K562 (cell line): Measurements from ENCODE around the gene AANAT. TPM values are rescaled to one million over a fixed set of nuclear protein-coding genes. Genes with fewer than 3 reads are reported as not detected.
A peak's percentile ranks its signal among the peaks of the same experiment; 100 is the strongest.

Experiments
- BACH1 ChIP-seq: fragments of 200-800 bp; sonication (Bioruptor generic); IDR thresholded peaks from 2 replicates; pipeline ENCODE4 v1.6.1; 2016; ENCODE audit warnings: missing genetic modification characterization, missing compliant biosample characterization
- BRD4 ChIP-seq: fragments of 200-600 bp; sonication (generic); IDR thresholded peaks from 2 replicates; pipeline ENCODE4 v1.6.1; 2017; ENCODE audit warnings: inconsistent platforms
- CREB1 ChIP-seq, 2 experiments: sonication (generic) in 1 of 2; formaldehyde crosslinking in 1 of 2; IDR thresholded peaks; 2 replicates each; pipeline versions ENCODE4 v1.6.1 to v1.8.0; 2012 to 2022; ENCODE audit warnings: inconsistent platforms in 1 of 2, mild to moderate bottlenecking in 1 of 2, missing genetic modification reagents in 1 of 2, moderate library complexity in 1 of 2
- CXXC5 ChIP-seq: fragments of 250-450 bp; sonication (Bioruptor Pico); IDR thresholded peaks from 2 replicates; pipeline ENCODE4 v1.8.0; 2022; ENCODE audit warnings: inconsistent platforms, mild to moderate bottlenecking, moderate library complexity
- FIP1L1 ChIP-seq: fragments of 200-400 bp; formaldehyde crosslinking; IDR thresholded peaks from 2 replicates; pipeline ENCODE4 v1.6.1; 2018; ENCODE audit warnings: mild to moderate bottlenecking, low read depth, low read length; ENCODE audit not compliant: poor library complexity, severe bottlenecking
- FOXM1 ChIP-seq, 2 experiments: fragments of 450-650 bp in 1 of 2; sonication (generic) in 1 of 2; formaldehyde crosslinking in 1 of 2; IDR thresholded peaks; 2 replicates each; pipeline versions ENCODE4 v1.6.1 to v1.9.0; 2017 to 2022; ENCODE audit warnings: low read depth in 2 of 2, mild to moderate bottlenecking in 2 of 2, missing genetic modification reagents in 1 of 2, moderate library complexity in 1 of 2
- HMG20A ChIP-seq: fragments of 450-650 bp; formaldehyde crosslinking; conservative IDR thresholded peaks from 2 replicates; pipeline ENCODE4 v1.4.0; 2020; ENCODE audit warnings: mild to moderate bottlenecking, mixed read lengths
- KLF13 ChIP-seq: fragments of 450-650 bp; IDR thresholded peaks from 2 replicates; pipeline ENCODE4 v1.6.1; 2016; ENCODE audit warnings: missing genetic modification characterization, low read depth, mild to moderate bottlenecking, missing compliant biosample characterization, moderate library complexity, borderline replicate concordance
- NR2C1 ChIP-seq, 2 experiments: fragments of 450-650 bp; IDR thresholded peaks; 2 replicates each; pipeline ENCODE4 v1.6.1; 2017; ENCODE audit warnings: mild to moderate bottlenecking in 2 of 2, antibody characterized with exemption in 1 of 2, inconsistent platforms in 1 of 2, missing compliant biosample characterization in 1 of 2, missing genetic modification characterization in 1 of 2
- PHF21A ChIP-seq: fragments of 450-650 bp; IDR thresholded peaks from 2 replicates; pipeline ENCODE4 v1.6.1; 2017; ENCODE audit warnings: low read depth, borderline replicate concordance
- POLR2A ChIP-seq: fragments of 450-650 bp; conservative IDR thresholded peaks from 2 replicates; pipeline ENCODE4 v1.6.1; 2016
- POLR3A ChIP-seq: IDR thresholded peaks from 2 replicates; pipeline ENCODE4 v1.6.1; 2011; ENCODE audit warnings: borderline replicate concordance, mild to moderate bottlenecking, moderate library complexity; ENCODE audit not compliant: insufficient read length, insufficient read depth; ENCODE audit errors: extremely low read depth
- RBBP5 ChIP-seq: fragments of 200-600 bp; sonication (generic); IDR thresholded peaks from 2 replicates; pipeline ENCODE4 v1.6.1; 2012; ENCODE audit warnings: borderline replicate concordance, mild to moderate bottlenecking, low read length, control low read depth, inconsistent platforms; ENCODE audit not compliant: insufficient read depth, poor library complexity, severe bottlenecking
- RFX5 ChIP-seq: IDR thresholded peaks from 2 replicates; pipeline ENCODE4 v1.6.1; 2011; ENCODE audit warnings: low read depth, mild to moderate bottlenecking, improper control_type of control experiment, low read length
- TRIM24 ChIP-seq, 2 experiments: fragments of 450-650 bp; IDR thresholded peaks; 2 replicates each; pipeline ENCODE4 v1.6.1; 2016
- ZFX ChIP-seq: sonication (generic); formaldehyde crosslinking; IDR thresholded peaks from 2 replicates; pipeline ENCODE4 v1.8.0; 2022; ENCODE audit warnings: mild to moderate bottlenecking, missing genetic modification reagents, moderate library complexity
- ZNF436 ChIP-seq: fragments of 250-450, 450-650 bp; sonication (Bioruptor Pico); formaldehyde crosslinking; IDR thresholded peaks from 2 replicates; pipeline ENCODE4 v1.7.0; 2020; ENCODE audit warnings: mild to moderate bottlenecking
- polyA plus RNA-seq, 8 experiments: library from polyadenylated mRNA; depleted of rRNA in 4 of 8; stranded (reverse) in 5 of 8; unstranded in 3 of 8; fragments of >200 nt; fragmentation: Nextera tagmentation in 2 of 8; fragmentation: Illumina TruSeq in 1 of 8; extraction: Ambion mirVana in 2 of 8; extraction: Trizol in 1 of 8; gene quantifications; 2 replicates each; pipeline versions ENCODE4 v1.2.1 to v1.2.3, GENCODE V29; 2011 to 2014; ENCODE audit warnings: inconsistent platforms in 1 of 8, missing spikeins in 1 of 8
- total RNA-seq, 7 experiments: library from RNA; depleted of rRNA in 6 of 7; stranded (reverse); fragments of >200 nt in 6 of 7; fragmentation: Illumina TruSeq in 2 of 7; extraction: Trizol in 2 of 7; gene quantifications; 2 replicates each; pipeline versions ENCODE4 v1.2.1 to v1.2.3, GENCODE V29; 2011 to 2021; ENCODE audit warnings: low replicate concordance in 1 of 7
- TF ChIP-seq, protein P1 (sequence below): fragments of 250-450 bp; sonication (Bioruptor Pico); IDR thresholded peaks from 2 replicates; pipeline ENCODE4 v1.4.0; 2020; ENCODE audit warnings: borderline replicate concordance
- TF ChIP-seq, protein P2 (sequence below): fragments of 450-650 bp; formaldehyde crosslinking; IDR thresholded peaks from 2 replicates; pipeline ENCODE4 v1.4.0; 2020; ENCODE audit warnings: mild to moderate bottlenecking, mixed read lengths
- TF ChIP-seq, protein P3 (sequence below): sonication (generic); formaldehyde crosslinking; IDR thresholded peaks from 2 replicates; pipeline ENCODE4 v1.8.1; 2023; ENCODE audit warnings: mild to moderate bottlenecking, missing genetic modification reagents

The AANAT gene
- total and polyA plus RNA-seq, 9 of the 15 experiments (the other 6 are each of a cell fraction or from before 2014, with no cell fraction given), result not detected

DNA sequence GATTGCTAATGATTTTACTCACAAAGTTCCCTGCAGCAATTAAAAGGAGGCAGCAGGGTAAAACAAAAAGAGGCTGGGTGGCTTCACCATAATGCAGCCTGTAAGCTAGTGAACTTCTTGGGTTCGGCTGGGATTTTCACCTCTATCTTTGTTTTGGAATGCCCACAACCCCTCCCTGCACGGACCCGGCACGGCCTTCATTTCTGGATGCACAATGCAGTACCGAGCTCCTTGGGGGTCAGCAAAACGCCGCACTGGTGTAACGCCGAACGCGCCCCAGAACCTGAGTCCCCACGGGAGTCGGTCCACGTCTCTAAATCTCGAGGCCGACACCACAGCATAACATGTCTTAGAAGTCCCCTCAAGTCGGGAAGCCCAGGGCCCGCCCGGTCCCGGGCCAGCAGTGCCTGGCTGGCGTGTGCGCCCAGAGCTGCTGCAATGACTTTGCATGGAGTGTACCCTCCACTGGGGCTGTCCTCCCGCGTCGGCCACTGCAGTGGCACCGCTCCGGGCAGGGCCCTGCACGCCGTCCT lies 15.2 kb upstream of the AANAT start (continued):
- TF ChIP-seq POLR2A (no peak), TRIM24 (IDR thresholded peaks at IDR 0.05) (no peak), KLF13 (tag) (no peak), BRD4 (no peak), ZFX (CRISPR knock-in tag) (no peak), FOXM1 (IDR thresholded peaks at IDR 0.05; ENCODE audit: low read depth) (no peak), FOXM1 (CRISPR knock-in tag; IDR thresholded peaks at IDR 0.05; ENCODE audit: low read depth) (0 out of 2 replicates have a peak, but pooled peaks have one; percentile 30), ZNF436 (CRISPR knock-in tag) (no peak), CREB1 (IDR thresholded peaks at IDR 0.05) (no peak), CREB1 (CRISPR knock-in tag; IDR thresholded peaks at IDR 0.05) (no peak), RBBP5 (no peak), PHF21A (no peak), BACH1 (tag) (no peak), FIP1L1 (no peak), POLR3A (no peak), RFX5 (no peak), HMG20A (CRISPR knock-in tag) (no peak), NR2C1 (IDR thresholded peaks at IDR 0.05) (no peak), NR2C1 (tag; IDR thresholded peaks at IDR 0.05) (no peak), CXXC5 (CRISPR knock-in tag) (no peak)
- TF ChIP-seq, protein P1, sequence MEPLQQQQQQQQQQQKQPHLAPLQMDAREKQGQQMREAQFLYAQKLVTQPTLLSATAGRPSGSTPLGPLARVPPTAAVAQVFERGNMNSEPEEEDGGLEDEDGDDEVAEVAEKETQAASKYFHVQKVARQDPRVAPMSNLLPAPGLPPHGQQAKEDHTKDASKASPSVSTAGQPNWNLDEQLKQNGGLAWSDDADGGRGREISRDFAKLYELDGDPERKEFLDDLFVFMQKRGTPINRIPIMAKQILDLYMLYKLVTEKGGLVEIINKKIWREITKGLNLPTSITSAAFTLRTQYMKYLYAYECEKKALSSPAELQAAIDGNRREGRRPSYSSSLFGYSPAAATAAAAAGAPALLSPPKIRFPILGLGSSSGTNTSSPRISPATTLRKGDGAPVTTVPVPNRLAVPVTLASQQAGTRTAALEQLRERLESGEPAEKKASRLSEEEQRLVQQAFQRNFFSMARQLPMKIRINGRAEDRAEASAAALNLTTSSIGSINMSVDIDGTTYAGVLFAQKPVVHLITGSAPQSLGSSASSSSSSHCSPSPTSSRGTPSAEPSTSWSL (CRISPR knock-in tag), result no peak
- TF ChIP-seq, protein P2, sequence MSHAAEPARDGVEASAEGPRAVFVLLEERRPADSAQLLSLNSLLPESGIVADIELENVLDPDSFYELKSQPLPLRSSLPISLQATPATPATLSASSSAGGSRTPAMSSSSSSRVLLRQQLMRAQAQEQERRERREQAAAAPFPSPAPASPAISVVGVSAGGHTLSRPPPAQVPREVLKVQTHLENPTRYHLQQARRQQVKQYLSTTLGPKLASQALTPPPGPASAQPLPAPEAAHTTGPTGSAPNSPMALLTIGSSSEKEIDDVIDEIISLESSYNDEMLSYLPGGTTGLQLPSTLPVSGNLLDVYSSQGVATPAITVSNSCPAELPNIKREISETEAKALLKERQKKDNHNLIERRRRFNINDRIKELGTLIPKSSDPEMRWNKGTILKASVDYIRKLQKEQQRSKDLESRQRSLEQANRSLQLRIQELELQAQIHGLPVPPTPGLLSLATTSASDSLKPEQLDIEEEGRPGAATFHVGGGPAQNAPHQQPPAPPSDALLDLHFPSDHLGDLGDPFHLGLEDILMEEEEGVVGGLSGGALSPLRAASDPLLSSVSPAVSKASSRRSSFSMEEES (CRISPR knock-in tag), result no peak
- TF ChIP-seq, protein P3, sequence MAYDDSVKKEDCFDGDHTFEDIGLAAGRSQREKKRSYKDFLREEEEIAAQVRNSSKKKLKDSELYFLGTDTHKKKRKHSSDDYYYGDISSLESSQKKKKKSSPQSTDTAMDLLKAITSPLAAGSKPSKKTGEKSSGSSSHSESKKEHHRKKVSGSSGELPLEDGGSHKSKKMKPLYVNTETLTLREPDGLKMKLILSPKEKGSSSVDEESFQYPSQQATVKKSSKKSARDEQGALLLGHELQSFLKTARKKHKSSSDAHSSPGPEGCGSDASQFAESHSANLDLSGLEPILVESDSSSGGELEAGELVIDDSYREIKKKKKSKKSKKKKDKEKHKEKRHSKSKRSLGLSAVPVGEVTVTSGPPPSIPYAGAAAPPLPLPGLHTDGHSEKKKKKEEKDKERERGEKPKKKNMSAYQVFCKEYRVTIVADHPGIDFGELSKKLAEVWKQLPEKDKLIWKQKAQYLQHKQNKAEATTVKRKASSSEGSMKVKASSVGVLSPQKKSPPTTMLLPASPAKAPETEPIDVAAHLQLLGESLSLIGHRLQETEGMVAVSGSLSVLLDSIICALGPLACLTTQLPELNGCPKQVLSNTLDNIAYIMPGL (CRISPR knock-in tag), result 0 out of 2 replicates have a peak, but pooled peaks have one; percentile 0
